GM12801 (cell line): ENCODE results near the gene DDHD1.

ENCODE experiments used
- CTCF ChIP-seq: IDR thresholded peaks from one replicate; pipeline ENCODE4 v1.5.1; 2011; ENCODE audit warnings: control low read depth; ENCODE audit not compliant: insufficient read length; ENCODE audit errors: extremely low read depth

Gene DDHD1

DNA sequence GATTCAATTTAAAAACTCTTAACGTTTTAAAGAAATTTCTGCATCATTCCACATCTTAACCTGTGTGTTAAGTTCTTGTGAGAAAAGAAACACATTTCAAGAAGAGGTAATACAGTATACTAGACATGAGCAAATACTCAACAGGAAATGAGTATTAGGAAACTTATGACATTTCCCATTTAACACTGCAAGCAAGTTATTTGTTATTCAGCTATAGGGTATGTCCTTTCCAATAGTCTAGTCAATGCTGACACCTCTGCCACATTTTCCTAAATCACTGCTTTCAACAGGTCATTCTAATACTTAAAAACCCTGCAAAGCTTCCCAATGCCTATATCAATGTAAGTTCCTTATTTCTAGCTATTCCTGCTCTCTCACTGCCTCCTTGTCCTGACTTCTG lies 93.1 kb downstream of the DDHD1 start:
- TF ChIP-seq CTCF: no peak

- TF ChIP-seq CTCF: peak; percentile 49
These were observed 98.1 kb downstream of the DDHD1 start for GRCh38 chr14:53055003-53055402.

DNA sequence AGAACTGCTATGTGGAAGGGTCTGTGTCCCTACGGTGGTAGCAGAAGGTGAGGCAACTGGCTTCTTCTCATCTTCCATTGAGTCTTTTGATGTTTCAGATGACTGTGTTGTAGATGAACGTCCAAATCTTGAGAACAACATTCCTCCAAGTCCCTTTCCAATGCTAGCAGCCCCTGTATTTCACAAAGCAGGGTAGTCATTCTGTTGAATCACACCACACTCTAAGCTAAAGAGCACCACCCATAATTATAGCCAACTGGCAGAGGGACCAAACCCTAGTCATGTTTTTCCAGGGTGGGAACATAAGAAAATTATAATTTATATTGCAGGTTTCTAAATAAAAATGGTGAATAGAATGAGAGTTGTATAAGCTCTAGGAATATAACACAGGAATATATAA lies 98.7 kb downstream of the DDHD1 start:
- TF ChIP-seq CTCF: no peak

- TF ChIP-seq CTCF: no peak
These were observed 104.5 kb downstream of the DDHD1 start for GRCh38 chr14:53048631-53049030.

DNA sequence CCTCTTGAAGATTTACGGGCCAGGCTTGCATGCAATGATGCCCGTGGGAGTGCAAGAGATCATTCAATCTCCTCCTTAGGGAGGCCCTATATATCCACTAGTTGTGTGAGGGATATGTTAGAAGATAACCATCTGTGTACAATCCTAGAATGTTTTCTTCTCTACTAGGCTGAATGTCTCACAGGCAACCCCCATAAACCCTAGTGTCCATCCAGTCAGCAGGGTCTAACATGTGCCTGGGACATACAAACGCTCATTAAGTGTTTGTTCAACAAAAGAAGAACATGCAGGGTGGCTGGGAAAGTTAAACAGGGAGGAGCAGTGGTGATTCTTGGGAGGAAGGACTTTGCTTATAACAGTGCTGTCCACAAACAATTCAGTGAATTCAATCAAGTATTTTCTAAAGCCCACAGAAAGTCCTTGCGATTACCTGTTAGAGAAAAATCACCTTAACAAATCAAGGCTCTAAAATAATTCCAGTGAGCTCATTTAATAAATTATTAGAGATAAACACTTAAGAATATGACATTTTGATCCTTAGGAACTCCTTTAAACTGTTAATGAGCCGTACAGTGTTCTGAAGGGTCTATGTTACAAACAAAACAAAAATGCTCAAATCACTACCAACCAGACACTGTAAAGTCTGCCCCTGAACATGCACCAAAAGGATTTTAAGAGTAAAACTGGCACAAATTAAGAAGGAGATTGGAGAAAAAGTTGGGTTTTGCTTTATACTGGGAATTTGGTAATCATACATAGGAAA lies 105.6 kb downstream of the DDHD1 start:
- TF ChIP-seq CTCF: no peak

GRCh38 chr14:53044486-53044885 lies 108.6 kb downstream of the DDHD1 start:
- TF ChIP-seq CTCF: no peak

DNA sequence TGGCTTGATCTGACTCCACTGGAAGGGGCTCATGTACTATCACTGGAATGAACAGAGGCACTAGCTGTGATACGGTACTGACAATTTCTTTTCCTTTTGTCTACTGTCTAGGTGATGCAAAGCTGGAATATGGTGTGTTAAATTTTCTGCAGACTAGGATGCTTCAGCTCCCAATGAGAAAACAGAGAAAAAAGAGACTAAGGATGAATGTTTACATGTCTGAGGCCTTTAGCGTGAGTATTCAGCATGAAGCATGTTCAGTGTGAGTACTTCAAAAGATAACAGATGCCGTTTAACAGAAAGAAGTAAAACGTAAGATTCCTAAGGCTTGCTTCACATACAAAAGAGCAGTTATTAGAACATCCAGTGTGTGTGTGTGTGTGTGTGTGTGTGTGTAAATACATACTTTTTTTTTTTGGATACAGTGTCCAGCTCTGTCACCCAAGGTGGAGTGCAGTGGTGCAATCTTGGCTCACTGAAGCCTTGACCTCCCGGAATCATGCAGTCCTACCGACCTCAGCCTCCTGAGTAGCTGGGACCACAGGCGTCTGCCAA lies 110.0 kb downstream of the DDHD1 start:
- no peak for TF ChIP-seq CTCF
